ENCODE results near the gene ENTREP1. TPM values are rescaled to one million over a fixed set of nuclear protein-coding genes. Genes with fewer than 3 reads are reported as not detected.

Gene ENTREP1
- total and polyA plus RNA-seq, 2 experiments from 2014 or later: 5.7 to 10.0 TPM

GRCh38 chr9:69429281-69429680 lies 104.3 kb downstream of the ENTREP1 start (continued):
- TF ChIP-seq, protein P1, sequence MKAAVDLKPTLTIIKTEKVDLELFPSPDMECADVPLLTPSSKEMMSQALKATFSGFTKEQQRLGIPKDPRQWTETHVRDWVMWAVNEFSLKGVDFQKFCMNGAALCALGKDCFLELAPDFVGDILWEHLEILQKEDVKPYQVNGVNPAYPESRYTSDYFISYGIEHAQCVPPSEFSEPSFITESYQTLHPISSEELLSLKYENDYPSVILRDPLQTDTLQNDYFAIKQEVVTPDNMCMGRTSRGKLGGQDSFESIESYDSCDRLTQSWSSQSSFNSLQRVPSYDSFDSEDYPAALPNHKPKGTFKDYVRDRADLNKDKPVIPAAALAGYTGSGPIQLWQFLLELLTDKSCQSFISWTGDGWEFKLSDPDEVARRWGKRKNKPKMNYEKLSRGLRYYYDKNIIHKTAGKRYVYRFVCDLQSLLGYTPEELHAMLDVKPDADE (IDR thresholded peaks at IDR 0.05): no peak
- TF ChIP-seq POLR2AphosphoS5 (IDR thresholded peaks at IDR 0.05; ENCODE audit: low read depth) (no peak), CTCF (conservative IDR thresholded peaks at IDR 0.05; ENCODE audit: low read depth in 2 of 2) (no peak)

- H3K36me3 Mint-ChIP-seq (ENCODE audit: low read depth): peaks cover 4% of the 10 kb centered on the region; the same call in 2 of the 3 replicates
- no peaks in the 10 kb centered on the region for H3K27me3 ChIP-seq (ENCODE audit: insufficient read depth)
- H3K27ac Mint-ChIP-seq: no peak overlapping the region; the same call in 1 of the 2 replicates
- H3K4me1 ChIP-seq (ENCODE audit: insufficient read depth): no peaks in the 10 kb centered on the region
- no peaks in the 10 kb centered on the region; the same call in 2 of the 3 replicates for H3K4me1 Mint-ChIP-seq
- H3K4me2 ChIP-seq: no peak overlapping the region
- H3K4me3 ChIP-seq: no peak overlapping the region
- ATAC-seq: no peak
- no peak overlapping the region for H2AFZ ChIP-seq
- H3F3A ChIP-seq (replicated peaks; ENCODE audit: low read depth): no peaks in the 10 kb centered on the region
- no peaks in the 10 kb centered on the region for H3K9me2 ChIP-seq (ENCODE audit: insufficient read depth)
- no peak overlapping the region for H3K27ac ChIP-seq (ENCODE audit: low read depth)
- H4K20me1 ChIP-seq (replicated peaks; ENCODE audit: insufficient read depth): no peaks in the 10 kb centered on the region
- peaks cover 5% of the 10 kb centered on the region for H3K27me3 Mint-ChIP-seq (ENCODE audit: insufficient read depth, low read depth, poor library complexity)
- H3K4me3 Mint-ChIP-seq: no peak overlapping the region
- DNase-seq (ENCODE audit: low spot score): no peak
- no peaks in the 10 kb centered on the region for H3K36me3 ChIP-seq (ENCODE audit: insufficient read depth)
- H3K9me3 Mint-ChIP-seq: peaks cover 8% of the 10 kb centered on the region
- no peaks in the 10 kb centered on the region for H3K79me2 ChIP-seq (replicated peaks; ENCODE audit: insufficient read depth)
- TF ChIP-seq POLR2AphosphoS5 (IDR thresholded peaks at IDR 0.05; ENCODE audit: low read depth) (no peak), ZNF114 (CRISPR knock-in tag; IDR thresholded peaks at IDR 0.05) (no peak), EZH2 (IDR thresholded peaks at IDR 0.05; ENCODE audit: low read depth, unreplicated experiment) (no peak), NANOG (IDR thresholded peaks at IDR 0.05; ENCODE audit: borderline replicate concordance) (no peak), STAT1 (IDR thresholded peaks at IDR 0.05; ENCODE audit: unreplicated experiment) (no peak), CTCF (conservative IDR thresholded peaks at IDR 0.05; ENCODE audit: low read depth in 2 of 2) (no peak), ZNF331 (CRISPR knock-in tag; IDR thresholded peaks at IDR 0.05; ENCODE audit: low read depth) (no peak), EZH2phosphoT487 (IDR thresholded peaks at IDR 0.05; ENCODE audit: unreplicated experiment) (no peak), REST (IDR thresholded peaks at IDR 0.05; ENCODE audit: unreplicated experiment) (no peak), JUNB (IDR thresholded peaks at IDR 0.05; ENCODE audit: unreplicated experiment) (no peak), CREB1 (CRISPR knock-in tag; IDR thresholded peaks at IDR 0.05; ENCODE audit: low read depth) (no peak)
- TF ChIP-seq, protein P1 (IDR thresholded peaks at IDR 0.05): no peak
Observed at GRCh38 chr9:69430206-69430605, 105.2 kb downstream of the ENTREP1 start.

All from GM23338 (cell line).